HEK293 (cell line): ENCODE data around the gene CASZ1.

ENCODE experiments used
- CTCF ChIA-PET: fragments of 350-600 bp; formaldehyde crosslinking; extraction: SDS; loops from one replicate; lab custom pipeline; 2021; ENCODE audit warnings: antibody characterized with exemption; lab: Yijun Ruan, JAX
- POLR2A ChIA-PET: fragments of 300-600 bp; formaldehyde crosslinking; extraction: SDS; loops from one replicate; lab custom pipeline; 2020; ENCODE audit warnings: antibody characterized with exemption, inconsistent platforms; lab: Yijun Ruan, JAX
- H3K27ac ChIP-seq: fragments of 200-500 bp; sonication (Bioruptor generic); 2 replicates; pipeline ENCODE4 v1.5.1; 2014; ENCODE audit warnings: low read depth, low read length, control low read depth, inconsistent platforms; ENCODE audit errors: extremely low read depth
- H3K36me3 ChIP-seq, 2 experiments: fragments of 200-500 bp in 1 of 2; sonication (Bioruptor generic) in 1 of 2; 1 replicate in 1 of 2; 2 replicates in 1 of 2; pipeline ENCODE4 v1.5.1; 2014 to 2017; ENCODE audit warnings: inconsistent platforms in 2 of 2, low read length in 2 of 2; ENCODE audit not compliant: control insufficient read depth in 2 of 2, insufficient read depth in 1 of 2
- H3K4me1 ChIP-seq: fragments of 200-500 bp; sonication (Bioruptor generic); 2 replicates; pipeline ENCODE4 v1.5.1; 2014; ENCODE audit warnings: mild to moderate bottlenecking, low read length, inconsistent platforms; ENCODE audit not compliant: control insufficient read depth, insufficient read depth
- H3K4me3 ChIP-seq: 2 replicates; pipeline ENCODE4 v1.5.1; 2011; ENCODE audit warnings: low read depth, mild to moderate bottlenecking, control low read depth, low read length, moderate library complexity
- H3K9me3 ChIP-seq: fragments of 200-500 bp; sonication (Bioruptor generic); 2 replicates; pipeline ENCODE4 v1.5.1; 2014; ENCODE audit warnings: low read depth, low read length, inconsistent platforms; ENCODE audit not compliant: control insufficient read depth, insufficient read depth
- BCL6B ChIP-seq: fragments of 450-650 bp; formaldehyde crosslinking; IDR thresholded peaks from 2 replicates; pipeline ENCODE4 v1.5.1; 2017; ENCODE audit warnings: missing biosample characterization, missing genetic modification characterization
- GLIS1 ChIP-seq: fragments of 450-650 bp; formaldehyde crosslinking; IDR thresholded peaks from 2 replicates; pipeline ENCODE4 v1.5.1; 2016; ENCODE audit warnings: missing biosample characterization, missing genetic modification characterization
- IKZF3 ChIP-seq: fragments of 450-650 bp; IDR thresholded peaks from 2 replicates; pipeline ENCODE4 v1.5.0; 2018; ENCODE audit warnings: missing biosample characterization, mild to moderate bottlenecking, missing genetic modification characterization, moderate library complexity
- KLF10 ChIP-seq: fragments of 450-650 bp; IDR thresholded peaks from 2 replicates; pipeline ENCODE4 v1.5.1; 2018; ENCODE audit warnings: missing biosample characterization, mild to moderate bottlenecking, missing genetic modification characterization
- PRDM6 ChIP-seq: fragments of 450-650 bp; formaldehyde crosslinking; IDR thresholded peaks from 2 replicates; pipeline ENCODE4 v1.5.1; 2017; ENCODE audit warnings: missing biosample characterization, missing genetic modification characterization
- WT1 ChIP-seq: fragments of 450-650 bp; formaldehyde crosslinking; IDR thresholded peaks from 2 replicates; pipeline ENCODE4 v1.5.1; 2016; ENCODE audit warnings: missing biosample characterization, missing genetic modification characterization
- ZBTB21 ChIP-seq: fragments of 450-650 bp; formaldehyde crosslinking; IDR thresholded peaks from 2 replicates; pipeline ENCODE4 v1.5.1; 2017; ENCODE audit warnings: missing biosample characterization, missing genetic modification characterization
- ZBTB48 ChIP-seq: fragments of 450-650 bp; formaldehyde crosslinking; IDR thresholded peaks from 2 replicates; pipeline ENCODE4 v1.5.1; 2016; ENCODE audit warnings: missing biosample characterization, missing genetic modification characterization
- ZBTB49 ChIP-seq: fragments of 450-650 bp; formaldehyde crosslinking; IDR thresholded peaks from 2 replicates; pipeline ENCODE4 v1.5.1; 2016; ENCODE audit warnings: missing biosample characterization, missing genetic modification characterization, low read depth
- ZNF112 ChIP-seq: fragments of 450-650 bp; formaldehyde crosslinking; IDR thresholded peaks from 2 replicates; pipeline ENCODE4 v1.5.0; 2017; ENCODE audit warnings: missing biosample characterization, missing genetic modification characterization
- ZNF133 ChIP-seq: fragments of 450-650 bp; formaldehyde crosslinking; IDR thresholded peaks from 2 replicates; pipeline ENCODE4 v1.5.1; 2016; ENCODE audit warnings: missing biosample characterization, missing genetic modification characterization
- ZNF155 ChIP-seq: fragments of 450-650 bp; formaldehyde crosslinking; IDR thresholded peaks from 2 replicates; pipeline ENCODE4 v1.5.1; 2016; ENCODE audit warnings: missing biosample characterization, missing genetic modification characterization
- ZNF169 ChIP-seq: fragments of 450-650 bp; formaldehyde crosslinking; IDR thresholded peaks from 2 replicates; pipeline ENCODE4 v1.5.1; 2016; ENCODE audit warnings: missing biosample characterization, missing genetic modification characterization
- ZNF211 ChIP-seq: fragments of 450-650 bp; formaldehyde crosslinking; IDR thresholded peaks from 2 replicates; pipeline ENCODE4 v1.5.1; 2016; ENCODE audit warnings: low read depth, missing biosample characterization, missing genetic modification characterization
- ZNF292 ChIP-seq: fragments of 450-650 bp; formaldehyde crosslinking; IDR thresholded peaks from 2 replicates; pipeline ENCODE4 v1.5.1; 2016; ENCODE audit warnings: low read depth, missing biosample characterization, missing genetic modification characterization, borderline replicate concordance
- ZNF391 ChIP-seq: fragments of 450-650 bp; formaldehyde crosslinking; IDR thresholded peaks from 2 replicates; pipeline ENCODE4 v1.5.1; 2016; ENCODE audit warnings: low read depth, missing biosample characterization, missing genetic modification characterization, borderline replicate concordance
- ZNF548 ChIP-seq: fragments of 450-650 bp; formaldehyde crosslinking; IDR thresholded peaks from 2 replicates; pipeline ENCODE4 v1.5.1; 2016; ENCODE audit warnings: missing biosample characterization, missing genetic modification characterization
- ZNF610 ChIP-seq: fragments of 450-650 bp; formaldehyde crosslinking; IDR thresholded peaks from 2 replicates; pipeline ENCODE4 v1.5.1; 2016; ENCODE audit warnings: missing biosample characterization, missing genetic modification characterization, borderline replicate concordance
- ZNF645 ChIP-seq: fragments of 450-650 bp; formaldehyde crosslinking; IDR thresholded peaks from 2 replicates; pipeline ENCODE4; 2016; ENCODE audit warnings: missing biosample characterization, missing genetic modification characterization
- ZSCAN23 ChIP-seq: fragments of 450-650 bp; formaldehyde crosslinking; IDR thresholded peaks from 2 replicates; pipeline ENCODE4 v1.5.1; 2016; ENCODE audit warnings: missing biosample characterization, missing genetic modification characterization
- TF ChIP-seq, protein P1 (sequence below): fragments of 450-650 bp; formaldehyde crosslinking; optimal IDR thresholded peaks from 2 replicates; pipeline ENCODE3; 2016; ENCODE audit warnings: missing biosample characterization, mild to moderate bottlenecking, missing genetic modification characterization

The CASZ1 gene

DNA sequence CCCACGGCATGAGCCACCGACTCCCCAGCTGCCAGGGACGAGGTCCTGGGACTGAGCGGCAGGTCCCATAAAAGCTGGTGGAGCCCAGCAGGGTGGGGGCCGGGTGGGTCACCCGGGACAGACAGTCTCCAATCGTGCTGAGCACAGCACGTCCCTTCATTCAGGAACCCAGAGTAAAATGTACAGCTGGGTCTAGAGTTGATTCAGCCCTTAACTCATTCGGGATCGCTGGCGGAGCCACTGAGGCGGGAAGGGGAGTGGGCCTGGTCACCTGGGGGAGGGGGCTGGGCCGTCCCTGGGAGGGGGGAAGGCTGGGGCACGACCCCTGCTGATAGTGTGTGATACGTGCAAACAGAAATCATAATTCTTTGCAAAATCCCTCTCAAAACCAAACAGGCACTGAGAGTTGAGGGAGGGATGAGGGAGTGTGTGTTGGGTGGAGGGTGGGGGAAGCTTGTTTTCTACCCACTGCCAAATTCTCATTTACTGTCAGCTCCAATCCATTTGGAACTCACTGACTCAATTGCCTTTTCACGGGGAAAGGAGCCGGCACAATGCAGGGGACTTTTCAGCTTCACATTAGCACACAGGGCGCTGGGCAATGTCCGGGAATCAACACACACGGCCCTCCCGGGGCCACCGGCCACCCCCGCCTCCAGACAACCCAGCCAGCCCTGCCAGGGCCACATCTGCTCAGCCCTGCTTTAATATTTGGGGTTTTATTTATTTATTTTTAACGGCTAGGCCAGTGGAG is 13.8 kb downstream of the CASZ1 start (continued):
- TF ChIP-seq PRDM6 (tag by site-specific recombination) (no peak), IKZF3 (tag by site-specific recombination) (no peak), ZBTB48 (no peak), ZNF548 (tag by site-specific recombination) (no peak), KLF10 (no peak)
- TF ChIP-seq, all 188 proteins: peak for 0

GRCh38 chr1:10781137-10781536 is 15.3 kb downstream of the CASZ1 start:
- ChIA-PET CTCF (no interaction called here), POLR2A (no interaction called here)
- H3K36me3 ChIP-seq, result no peaks in the 10 kb centered on the region
- no peak overlapping the region for H3K27ac ChIP-seq
- no peaks in the 10 kb centered on the region for H3K4me1 ChIP-seq
- H3K9me3 ChIP-seq, result no peaks in the 10 kb centered on the region
- TF ChIP-seq ZNF112 (no peak), ZNF155 (tag by site-specific recombination) (no peak), ZNF133 (no peak), ZNF610 (tag by site-specific recombination) (no peak), ZSCAN23 (tag by site-specific recombination) (no peak), ZNF292 (no peak), BCL6B (no peak), ZNF391 (tag by site-specific recombination) (no peak)
- H3K4me3 ChIP-seq, result no peak overlapping the region

DNA sequence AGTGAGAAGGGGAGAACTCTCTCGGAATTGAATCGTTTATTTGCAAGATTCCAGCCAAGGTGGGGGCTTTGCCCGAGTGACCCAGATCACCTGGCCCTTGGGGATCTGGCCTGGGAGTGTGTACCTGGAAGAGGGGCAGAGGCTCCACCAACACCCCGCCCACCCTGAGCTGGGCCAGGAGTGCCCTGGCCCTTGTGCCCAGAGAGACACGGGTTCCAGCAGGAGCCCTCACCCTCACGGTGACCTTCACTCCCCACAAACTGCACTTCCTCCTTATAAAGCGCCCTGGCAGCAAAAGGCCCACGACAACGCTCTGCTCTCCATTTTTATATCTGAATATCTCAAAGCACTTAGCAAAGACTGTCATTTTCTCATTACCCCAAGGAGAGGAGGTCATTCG is 16.6 kb downstream of the CASZ1 start:
- Histone ChIP-seq H3K36me3 (no peaks in the 10 kb centered on the region), H3K4me3 (no peak overlapping the region), H3K27ac (no peak overlapping the region), H3K4me1 (no peaks in the 10 kb centered on the region), H3K9me3 (no peaks in the 10 kb centered on the region)
- CTCF ChIA-PET, result no interaction called here
- POLR2A ChIA-PET, result no interaction called here
- no peak for TF ChIP-seq ZBTB49
- TF ChIP-seq ZNF211, result no peak
- TF ChIP-seq ZBTB21, result no peak
- TF ChIP-seq ZNF169 (tag by site-specific recombination), result no peak
- TF ChIP-seq, protein P1, sequence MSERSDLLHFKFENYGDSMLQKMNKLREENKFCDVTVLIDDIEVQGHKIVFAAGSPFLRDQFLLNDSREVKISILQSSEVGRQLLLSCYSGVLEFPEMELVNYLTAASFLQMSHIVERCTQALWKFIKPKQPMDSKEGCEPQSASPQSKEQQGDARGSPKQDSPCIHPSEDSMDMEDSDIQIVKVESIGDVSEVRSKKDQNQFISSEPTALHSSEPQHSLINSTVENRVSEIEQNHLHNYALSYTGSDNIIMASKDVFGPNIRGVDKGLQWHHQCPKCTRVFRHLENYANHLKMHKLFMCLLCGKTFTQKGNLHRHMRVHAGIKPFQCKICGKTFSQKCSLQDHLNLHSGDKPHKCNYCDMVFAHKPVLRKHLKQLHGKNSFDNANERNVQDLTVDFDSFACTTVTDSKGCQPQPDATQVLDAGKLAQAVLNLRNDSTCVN, result no peak
- TF ChIP-seq GLIS1 (tag by site-specific recombination), result no peak
- no peak for TF ChIP-seq WT1 (tag by site-specific recombination)
- no peak for TF ChIP-seq ZNF645 (tag by site-specific recombination)
